Peyer's patch (tissue), 4 donors: ENCODE data around the gene HMX2.

Source experiments
- POLR2A ChIP-seq, 2 donors: fragments of 450-650 bp; IDR thresholded peaks; one replicate each; pipeline ENCODE4 v1.5.1; 2017; ENCODE audit warnings: antibody characterized with exemption in 2 of 2, mild to moderate bottlenecking in 2 of 2, moderate library complexity in 2 of 2
- TF ChIP-seq, protein P1 (sequence below), 6 experiments: fragments of 450-650 bp in 4 of 6; fragments of 200-600 bp in 2 of 6; sonication (generic) in 1 of 6; IDR thresholded peaks; one replicate each; pipeline ENCODE4 v1.5.1; 2017 to 2019; ENCODE audit warnings: antibody characterized with exemption in 6 of 6, mild to moderate bottlenecking in 3 of 6, moderate library complexity in 1 of 6

GRCh38 chr10:123141791-123142700, 5.9 kb upstream of the HMX2 start:
- no peak for TF ChIP-seq POLR2A (IDR thresholded peaks at IDR 0.05)
- TF ChIP-seq, protein P1, sequence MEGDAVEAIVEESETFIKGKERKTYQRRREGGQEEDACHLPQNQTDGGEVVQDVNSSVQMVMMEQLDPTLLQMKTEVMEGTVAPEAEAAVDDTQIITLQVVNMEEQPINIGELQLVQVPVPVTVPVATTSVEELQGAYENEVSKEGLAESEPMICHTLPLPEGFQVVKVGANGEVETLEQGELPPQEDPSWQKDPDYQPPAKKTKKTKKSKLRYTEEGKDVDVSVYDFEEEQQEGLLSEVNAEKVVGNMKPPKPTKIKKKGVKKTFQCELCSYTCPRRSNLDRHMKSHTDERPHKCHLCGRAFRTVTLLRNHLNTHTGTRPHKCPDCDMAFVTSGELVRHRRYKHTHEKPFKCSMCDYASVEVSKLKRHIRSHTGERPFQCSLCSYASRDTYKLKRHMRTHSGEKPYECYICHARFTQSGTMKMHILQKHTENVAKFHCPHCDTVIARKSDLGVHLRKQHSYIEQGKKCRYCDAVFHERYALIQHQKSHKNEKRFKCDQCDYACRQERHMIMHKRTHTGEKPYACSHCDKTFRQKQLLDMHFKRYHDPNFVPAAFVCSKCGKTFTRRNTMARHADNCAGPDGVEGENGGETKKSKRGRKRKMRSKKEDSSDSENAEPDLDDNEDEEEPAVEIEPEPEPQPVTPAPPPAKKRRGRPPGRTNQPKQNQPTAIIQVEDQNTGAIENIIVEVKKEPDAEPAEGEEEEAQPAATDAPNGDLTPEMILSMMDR (IDR thresholded peaks at IDR 0.05) = no peak
